ENCODE measurements around the gene SLC22A31.
A peak's percentile ranks its signal among the peaks of the same experiment; 100 is the strongest.

SLC22A31 gene

GRCh38 chr16:89201439-89202377 lies 1.4 kb upstream of the SLC22A31 start:
- peak; percentile 57 for DNase-seq (ENCODE audit: low read depth)
- H3K4me3 ChIP-seq (ENCODE audit: low read depth, low read length): no peak overlapping the region
- TF ChIP-seq CTCF (conservative IDR thresholded peaks at IDR 0.05; ENCODE audit: low read depth, low read length): no peak

DNA sequence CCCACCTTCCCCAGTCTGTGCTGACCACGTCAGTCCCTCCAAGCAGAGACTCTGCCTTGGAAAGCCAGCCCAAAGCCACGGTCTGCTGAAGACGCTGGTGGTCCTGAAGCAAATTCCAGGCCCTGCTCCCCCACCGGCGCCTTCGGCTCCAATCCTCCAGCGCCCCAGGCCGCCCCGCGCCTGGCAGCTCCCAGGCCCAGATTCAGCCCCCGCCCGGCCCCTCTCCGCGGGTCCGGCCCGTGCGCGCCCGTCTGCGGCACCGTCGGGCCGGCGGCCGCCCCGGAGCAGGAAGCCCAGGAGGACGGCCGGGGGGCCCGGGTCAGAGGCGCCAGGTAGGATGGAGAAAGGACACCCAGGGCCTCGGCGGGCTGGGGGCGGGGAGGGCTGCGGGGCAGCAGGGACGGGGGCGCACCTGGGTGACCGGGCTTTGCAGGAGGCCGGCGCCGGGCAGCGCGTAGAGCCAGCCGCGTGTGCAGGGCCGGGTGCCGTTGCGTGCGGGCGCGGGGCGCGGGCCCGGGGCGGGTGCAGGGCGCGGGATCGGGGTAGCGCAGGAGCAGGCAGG lies 594 bp upstream of the SLC22A31 start:
- DNase-seq (ENCODE audit: low read depth): no peak
- H3K4me3 ChIP-seq (ENCODE audit: low read depth, low read length): no peak overlapping the region
- no peak for TF ChIP-seq CTCF (conservative IDR thresholded peaks at IDR 0.05; ENCODE audit: low read depth, low read length)

- no peak overlapping the region for H3K4me3 ChIP-seq (ENCODE audit: low read depth, low read length)
- TF ChIP-seq CTCF (conservative IDR thresholded peaks at IDR 0.05; ENCODE audit: low read depth, low read length): no peak
- DNase-seq (ENCODE audit: low read depth): no peak
Measured at GRCh38 chr16:89199241-89200123, 855 bp downstream of the SLC22A31 start.

GRCh38 chr16:89198417-89199240 lies 1.7 kb downstream of the SLC22A31 start:
- TF ChIP-seq CTCF (conservative IDR thresholded peaks at IDR 0.05; ENCODE audit: low read depth, low read length): no peak
- H3K4me3 ChIP-seq (ENCODE audit: low read depth, low read length): no peak overlapping the region
- DNase-seq (ENCODE audit: low read depth): no peak

- H3K4me3 ChIP-seq (ENCODE audit: low read depth, low read length): no peak overlapping the region
- no peak for TF ChIP-seq CTCF (conservative IDR thresholded peaks at IDR 0.05; ENCODE audit: low read depth, low read length)
- DNase-seq (ENCODE audit: low read depth): no peak
Measured at GRCh38 chr16:89197633-89198416, 2.5 kb downstream of the SLC22A31 start.
